Activated T-helper 1 cell treated with anti-CD3 and anti-CD28 coated beads, Interleukin-12 subunit alpha, Interleukin-12 subunit beta, Interleukin-2, Interleukin-4 antibody, amounts not matched to agents 30 ng/mL and 10 ng/mL and 1 ng/mL, durations not matched to agents 14 hours and 24 hours and 36 hours (primary cell): ENCODE data around the gene TBC1D23. TPM values are rescaled to one million over a fixed set of nuclear protein-coding genes. Genes with fewer than 3 reads are reported as not detected.

Experiments used
- DNase-seq: peaks from one replicate; pipeline ENCODE4 v3.0.0; 2021; ENCODE audit warnings: low spot score
- H3K27ac Mint-ChIP-seq: one replicate; pipeline ENCODE4 v1.8.0; 2021; ENCODE audit warnings: mild to moderate bottlenecking, mixed read lengths
- H3K27me3 Mint-ChIP-seq: one replicate; pipeline ENCODE4 v1.8.0; 2022; ENCODE audit warnings: mild to moderate bottlenecking, moderate library complexity, mixed read lengths; ENCODE audit not compliant: insufficient read depth
- H3K36me3 Mint-ChIP-seq: one replicate; pipeline ENCODE4 v1.8.0; 2021; ENCODE audit warnings: low read depth, mixed read lengths
- H3K4me1 Mint-ChIP-seq: one replicate; pipeline ENCODE4 v1.8.0; 2021; ENCODE audit warnings: low read depth, mixed read lengths
- H3K4me3 Mint-ChIP-seq: one replicate; pipeline ENCODE4 v1.8.0; 2021; ENCODE audit warnings: mild to moderate bottlenecking, moderate library complexity, mixed read lengths
- H3K9me3 Mint-ChIP-seq: one replicate; pipeline ENCODE4 v1.8.0; 2021; ENCODE audit warnings: mixed read lengths
- intact Hi-C: fragments of 100-400 bp; cut with micrococcal nuclease; formaldehyde crosslinking; loops from one replicate; pipeline ENCODE4 v1.15.1; 2024
- total RNA-seq: library from RNA; stranded (reverse); gene quantifications from 2 replicates; pipeline ENCODE4 v1.2.3, GENCODE V29; 2022

The TBC1D23 gene
- total RNA-seq, 1 donor from 2014 or later = 19.0 TPM

DNA sequence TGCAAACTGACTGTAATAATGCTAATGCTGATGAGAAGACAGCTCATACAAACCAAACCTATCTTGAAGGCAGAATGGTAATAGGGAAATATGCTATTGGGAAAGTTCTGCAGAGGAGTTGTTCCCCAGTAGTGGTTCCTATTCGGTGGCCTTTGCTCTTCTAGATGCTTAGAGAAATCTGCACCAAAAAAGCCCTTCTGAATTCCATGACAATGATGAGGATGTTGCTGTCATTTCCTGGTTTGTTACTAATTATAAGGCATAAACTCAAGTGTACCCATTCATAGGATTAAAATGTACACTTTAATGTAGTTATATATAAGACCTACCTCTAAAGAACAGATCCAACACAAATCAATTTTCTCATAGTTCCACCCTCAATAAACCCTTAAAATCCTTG is 110.0 kb downstream of the TBC1D23 start:
- DNase-seq = no peak
- no peak overlapping the region for H3K27ac Mint-ChIP-seq
- H3K27me3 Mint-ChIP-seq = no peaks in the 10 kb centered on the region
- no peaks in the 10 kb centered on the region for H3K9me3 Mint-ChIP-seq
- no peak overlapping the region for H3K4me3 Mint-ChIP-seq
- peaks cover 5% of the 10 kb centered on the region for H3K4me1 Mint-ChIP-seq
- peaks cover 31% of the 10 kb centered on the region for H3K36me3 Mint-ChIP-seq
- intact Hi-C loops = no loop called here

- intact Hi-C loops = no loop called here
- Mint-ChIP-seq H3K4me3 (no peak overlapping the region), H3K9me3 (no peaks in the 10 kb centered on the region), H3K27me3 (no peaks in the 10 kb centered on the region), H3K36me3 (peaks cover 30% of the 10 kb centered on the region), H3K27ac (no peak overlapping the region), H3K4me1 (peaks cover 5% of the 10 kb centered on the region)
- DNase-seq = no peak
Observed at GRCh38 chr3:100374521-100374920, 113.7 kb downstream of the TBC1D23 start.

Other genes with a start within 250 kb of the TBC1D23 start
- 2.0 and 2.9 TPM in 2 replicates for gene FILIP1L, start 146.5 kb upstream of the TBC1D23 start, total RNA-seq
- 65.9 and 69.5 TPM in 2 replicates for gene NIT2, start 73.8 kb downstream of the TBC1D23 start, total RNA-seq
- 60.0 and 62.9 TPM in 2 replicates for gene TOMM70, start 140.1 kb downstream of the TBC1D23 start, total RNA-seq
- 2.4 and 2.6 TPM in 2 replicates for gene LNP1, start 140.5 kb downstream of the TBC1D23 start, total RNA-seq
- 0.13 and 0.34 TPM in 2 replicates for gene TMEM45A, start 231.6 kb downstream of the TBC1D23 start, total RNA-seq